Measurements from ENCODE around the gene FAT1.

The FAT1 gene

GRCh38 chr4:186634591-186635128, 89.0 kb downstream of the FAT1 start:
- DNase-seq (ENCODE audit: low read depth): no peak
- no peak overlapping the region for H3K4me3 ChIP-seq (ENCODE audit: low read depth, low read length)
- TF ChIP-seq POLR2A (IDR thresholded peaks at IDR 0.05; ENCODE audit: extremely low read depth, insufficient read length) (no peak), MYC (IDR thresholded peaks at IDR 0.05; ENCODE audit: low read depth, low read length) (no peak), MAX (IDR thresholded peaks at IDR 0.05; ENCODE audit: low read depth, low read length) (no peak), CTCF (IDR thresholded peaks at IDR 0.05; ENCODE audit: low read depth, low read length) (no peak)

GRCh38 chr4:186633844-186634243, 89.8 kb downstream of the FAT1 start:
- TF ChIP-seq MYC (IDR thresholded peaks at IDR 0.05; ENCODE audit: low read depth, low read length): no peak
- no peak for TF ChIP-seq MAX (IDR thresholded peaks at IDR 0.05; ENCODE audit: low read depth, low read length)
- no peak for TF ChIP-seq CTCF (IDR thresholded peaks at IDR 0.05; ENCODE audit: low read depth, low read length)
- no peak overlapping the region for H3K4me3 ChIP-seq (ENCODE audit: low read depth, low read length)
- no peak for DNase-seq (ENCODE audit: low read depth)

- H3K4me3 ChIP-seq (ENCODE audit: low read depth, low read length): no peak overlapping the region
- DNase-seq (ENCODE audit: low read depth): no peak
- TF ChIP-seq MAX (IDR thresholded peaks at IDR 0.05; ENCODE audit: low read depth, low read length): no peak
Measured at GRCh38 chr4:186630128-186630527, 93.5 kb downstream of the FAT1 start.

- TF ChIP-seq POLR2A (IDR thresholded peaks at IDR 0.05; ENCODE audit: extremely low read depth, insufficient read length) (no peak), CTCF (IDR thresholded peaks at IDR 0.05; ENCODE audit: low read depth, low read length) (no peak), MAX (IDR thresholded peaks at IDR 0.05; ENCODE audit: low read depth, low read length) (0 out of 2 replicates have a peak, but pooled peaks have one; percentile 4), MYC (IDR thresholded peaks at IDR 0.05; ENCODE audit: low read depth, low read length) (no peak)
- DNase-seq (ENCODE audit: low read depth): peak; percentile 88
- peak overlapping the region; percentile 54 for H3K4me3 ChIP-seq (ENCODE audit: low read depth, low read length)
Measured at GRCh38 chr4:186628058-186628711, 95.5 kb downstream of the FAT1 start.

- TF ChIP-seq CTCF (IDR thresholded peaks at IDR 0.05; ENCODE audit: low read depth, low read length): no peak
- TF ChIP-seq MYC (IDR thresholded peaks at IDR 0.05; ENCODE audit: low read depth, low read length): no peak
- TF ChIP-seq MAX (IDR thresholded peaks at IDR 0.05; ENCODE audit: low read depth, low read length): no peak
- no peak for TF ChIP-seq POLR2A (IDR thresholded peaks at IDR 0.05; ENCODE audit: extremely low read depth, insufficient read length)
- DNase-seq (ENCODE audit: low read depth): peak; percentile 56
- peak overlapping the region; percentile 54 for H3K4me3 ChIP-seq (ENCODE audit: low read depth, low read length)
Measured at GRCh38 chr4:186627226-186627865, 96.3 kb downstream of the FAT1 start.

- H3K4me3 ChIP-seq (ENCODE audit: low read depth, low read length): no peak overlapping the region
- DNase-seq (ENCODE audit: low read depth): no peak
- no peak for TF ChIP-seq MAX (IDR thresholded peaks at IDR 0.05; ENCODE audit: low read depth, low read length)
- TF ChIP-seq POLR2A (IDR thresholded peaks at IDR 0.05; ENCODE audit: extremely low read depth, insufficient read length): no peak
- no peak for TF ChIP-seq MYC (IDR thresholded peaks at IDR 0.05; ENCODE audit: low read depth, low read length)
- no peak for TF ChIP-seq CTCF (IDR thresholded peaks at IDR 0.05; ENCODE audit: low read depth, low read length)
Measured at GRCh38 chr4:186624951-186625350, 98.7 kb downstream of the FAT1 start.

Measured in NB4 (cell line).